ENCODE results near the gene GOLT1B. TPM values are rescaled to one million over a fixed set of nuclear protein-coding genes. Genes with fewer than 3 reads are reported as not detected.

The GOLT1B gene
- total RNA-seq, 1 donor from 2014 or later = 90.3 TPM

GRCh38 chr12:21505888-21506287 is 4.3 kb downstream of the GOLT1B start:
- no peak overlapping the region for H3K4me3 Mint-ChIP-seq (ENCODE audit: unreplicated experiment)
- Histone ChIP-seq H3K4me1 (ENCODE audit: insufficient read depth, low read length) (peaks cover 4% of the 10 kb centered on the region), H3K9me3 (ENCODE audit: insufficient read depth, low read depth, low read length) (no peaks in the 10 kb centered on the region), H3K4me2 (ENCODE audit: low read length) (no peak overlapping the region), H3K9ac (ENCODE audit: low read length) (no peak overlapping the region), H3K4me3 (ENCODE audit: insufficient read depth, low read depth, low read length) (no peak overlapping the region), H3K27ac (ENCODE audit: low read depth, low read length) (no peak overlapping the region), H3K36me3 (ENCODE audit: insufficient read depth, low read length) (peaks cover 10% of the 10 kb centered on the region), H4K20me1 (ENCODE audit: insufficient read depth, low read length) (peaks cover 74% of the 10 kb centered on the region), H2AFZ (ENCODE audit: low read depth, low read length) (no peak overlapping the region), H3K79me2 (ENCODE audit: insufficient read depth, low read length) (peaks cover 94% of the 10 kb centered on the region), H3K27me3 (ENCODE audit: insufficient read depth, low read length) (no peaks in the 10 kb centered on the region)
- no peaks in the 10 kb centered on the region for H3K9me3 Mint-ChIP-seq (ENCODE audit: unreplicated experiment)
- FAIRE-seq = no peak
- TF ChIP-seq EZH2 (IDR thresholded peaks at IDR 0.05; ENCODE audit: insufficient read depth, low read length) = no peak
- TF ChIP-seq, protein P1, sequence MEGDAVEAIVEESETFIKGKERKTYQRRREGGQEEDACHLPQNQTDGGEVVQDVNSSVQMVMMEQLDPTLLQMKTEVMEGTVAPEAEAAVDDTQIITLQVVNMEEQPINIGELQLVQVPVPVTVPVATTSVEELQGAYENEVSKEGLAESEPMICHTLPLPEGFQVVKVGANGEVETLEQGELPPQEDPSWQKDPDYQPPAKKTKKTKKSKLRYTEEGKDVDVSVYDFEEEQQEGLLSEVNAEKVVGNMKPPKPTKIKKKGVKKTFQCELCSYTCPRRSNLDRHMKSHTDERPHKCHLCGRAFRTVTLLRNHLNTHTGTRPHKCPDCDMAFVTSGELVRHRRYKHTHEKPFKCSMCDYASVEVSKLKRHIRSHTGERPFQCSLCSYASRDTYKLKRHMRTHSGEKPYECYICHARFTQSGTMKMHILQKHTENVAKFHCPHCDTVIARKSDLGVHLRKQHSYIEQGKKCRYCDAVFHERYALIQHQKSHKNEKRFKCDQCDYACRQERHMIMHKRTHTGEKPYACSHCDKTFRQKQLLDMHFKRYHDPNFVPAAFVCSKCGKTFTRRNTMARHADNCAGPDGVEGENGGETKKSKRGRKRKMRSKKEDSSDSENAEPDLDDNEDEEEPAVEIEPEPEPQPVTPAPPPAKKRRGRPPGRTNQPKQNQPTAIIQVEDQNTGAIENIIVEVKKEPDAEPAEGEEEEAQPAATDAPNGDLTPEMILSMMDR (IDR thresholded peaks at IDR 0.05; ENCODE audit: insufficient read depth, low read depth, low read length) = no peak
- peaks cover 8% of the 10 kb centered on the region for H3K36me3 Mint-ChIP-seq (ENCODE audit: low read depth, unreplicated experiment)
- H3K4me1 Mint-ChIP-seq (ENCODE audit: low read depth, unreplicated experiment) = peaks cover 19% of the 10 kb centered on the region
- DNase-seq (ENCODE audit: low read depth) = no peak
- no peaks in the 10 kb centered on the region for H3K27me3 Mint-ChIP-seq (ENCODE audit: low read depth, unreplicated experiment)
- no peak overlapping the region for H3K27ac Mint-ChIP-seq (ENCODE audit: unreplicated experiment)

DNA sequence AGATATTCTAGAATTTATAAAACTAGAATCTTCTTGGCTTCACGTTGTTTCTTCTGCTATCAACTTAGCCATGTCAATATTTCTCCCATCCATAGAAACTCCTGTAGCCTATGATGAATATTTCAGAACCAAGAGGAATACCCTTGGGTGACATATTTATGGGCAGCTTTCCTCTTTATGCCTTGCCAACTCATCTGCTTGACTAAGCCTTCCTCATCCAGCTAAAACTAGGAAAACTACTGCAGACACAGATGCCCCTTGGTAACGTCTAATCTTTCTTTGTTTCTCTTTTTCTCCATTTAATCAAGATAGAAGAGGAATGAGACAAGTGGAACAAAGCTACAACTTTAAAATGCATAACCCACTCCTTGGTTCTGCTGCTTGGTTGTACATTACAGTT is 6.3 kb downstream of the GOLT1B start:
- Histone ChIP-seq H3K27me3 (ENCODE audit: insufficient read depth, low read length) (no peaks in the 10 kb centered on the region), H4K20me1 (ENCODE audit: insufficient read depth, low read length) (peaks cover 78% of the 10 kb centered on the region), H3K79me2 (ENCODE audit: insufficient read depth, low read length) (peaks cover 87% of the 10 kb centered on the region), H3K4me2 (ENCODE audit: low read length) (no peak overlapping the region), H3K27ac (ENCODE audit: low read depth, low read length) (no peak overlapping the region), H2AFZ (ENCODE audit: low read depth, low read length) (no peak overlapping the region), H3K36me3 (ENCODE audit: insufficient read depth, low read length) (peaks cover 20% of the 10 kb centered on the region), H3K9me3 (ENCODE audit: insufficient read depth, low read depth, low read length) (no peaks in the 10 kb centered on the region), H3K4me3 (ENCODE audit: insufficient read depth, low read depth, low read length) (no peak overlapping the region), H3K4me1 (ENCODE audit: insufficient read depth, low read length) (peaks cover 4% of the 10 kb centered on the region), H3K9ac (ENCODE audit: low read length) (no peak overlapping the region)
- TF ChIP-seq, protein P1 (IDR thresholded peaks at IDR 0.05; ENCODE audit: insufficient read depth, low read depth, low read length) = no peak
- no peak for TF ChIP-seq EZH2 (IDR thresholded peaks at IDR 0.05; ENCODE audit: insufficient read depth, low read length)
- FAIRE-seq (no peak), DNase-seq (ENCODE audit: low read depth) (no peak)
- Mint-ChIP-seq H3K4me1 (ENCODE audit: low read depth, unreplicated experiment) (peaks cover 19% of the 10 kb centered on the region), H3K36me3 (ENCODE audit: low read depth, unreplicated experiment) (peaks cover 8% of the 10 kb centered on the region), H3K27ac (ENCODE audit: unreplicated experiment) (no peak overlapping the region), H3K9me3 (ENCODE audit: unreplicated experiment) (no peaks in the 10 kb centered on the region), H3K27me3 (ENCODE audit: low read depth, unreplicated experiment) (no peaks in the 10 kb centered on the region), H3K4me3 (ENCODE audit: unreplicated experiment) (no peak overlapping the region)

GRCh38 chr12:21509768-21510167 is 8.2 kb downstream of the GOLT1B start:
- H3K79me2 ChIP-seq (ENCODE audit: insufficient read depth, low read length) = peaks cover 68% of the 10 kb centered on the region
- TF ChIP-seq, protein P1 (IDR thresholded peaks at IDR 0.05; ENCODE audit: insufficient read depth, low read depth, low read length) = no peak
- TF ChIP-seq EZH2 (IDR thresholded peaks at IDR 0.05; ENCODE audit: insufficient read depth, low read length) = no peak
- H4K20me1 ChIP-seq (ENCODE audit: insufficient read depth, low read length) = peaks cover 76% of the 10 kb centered on the region
- no peaks in the 10 kb centered on the region for H3K9me3 ChIP-seq (ENCODE audit: insufficient read depth, low read depth, low read length)
- no peak overlapping the region for H2AFZ ChIP-seq (ENCODE audit: low read depth, low read length)
- Mint-ChIP-seq H3K27me3 (ENCODE audit: low read depth, unreplicated experiment) (no peaks in the 10 kb centered on the region), H3K27ac (ENCODE audit: unreplicated experiment) (no peak overlapping the region), H3K4me3 (ENCODE audit: unreplicated experiment) (no peak overlapping the region), H3K9me3 (ENCODE audit: unreplicated experiment) (no peaks in the 10 kb centered on the region), H3K4me1 (ENCODE audit: low read depth, unreplicated experiment) (peaks cover 2% of the 10 kb centered on the region), H3K36me3 (ENCODE audit: low read depth, unreplicated experiment) (peaks cover 8% of the 10 kb centered on the region)
- DNase-seq (ENCODE audit: low read depth) (no peak), FAIRE-seq (no peak)
- H3K4me2 ChIP-seq (ENCODE audit: low read length) = no peak overlapping the region
- H3K36me3 ChIP-seq (ENCODE audit: insufficient read depth, low read length) = peaks cover 25% of the 10 kb centered on the region
- no peaks in the 10 kb centered on the region for H3K4me1 ChIP-seq (ENCODE audit: insufficient read depth, low read length)
- H3K27me3 ChIP-seq (ENCODE audit: insufficient read depth, low read length) = no peaks in the 10 kb centered on the region
- no peak overlapping the region for H3K9ac ChIP-seq (ENCODE audit: low read length)
- H3K27ac ChIP-seq (ENCODE audit: low read depth, low read length) = no peak overlapping the region
- no peak overlapping the region for H3K4me3 ChIP-seq (ENCODE audit: insufficient read depth, low read depth, low read length)

All from astrocyte (in vitro differentiated cells and primary cell).